HG02571 (cell line): ENCODE data around the gene COPG2.

Source experiments
- ATAC-seq: cut with Tn5 transposase; IDR thresholded peaks from one replicate; pipeline ENCODE4 v1.9.1; 2021; ENCODE audit warnings: mild to moderate bottlenecking, moderate library complexity; ENCODE audit not compliant: unreplicated experiment

COPG2 gene

GRCh38 chr7:130476297-130477150, 192.0 kb downstream of the COPG2 start:
- peak; percentile 58 for ATAC-seq

GRCh38 chr7:130475776-130476175, 192.8 kb downstream of the COPG2 start:
- no peak for ATAC-seq

- no peak for ATAC-seq
Observed at GRCh38 chr7:130473876-130474275, 194.7 kb downstream of the COPG2 start.

- no peak for ATAC-seq
Observed at GRCh38 chr7:130473289-130473688, 195.3 kb downstream of the COPG2 start.

- ATAC-seq, result no peak
Observed at GRCh38 chr7:130471974-130472373, 196.6 kb downstream of the COPG2 start.

GRCh38 chr7:130468612-130469011, 199.9 kb downstream of the COPG2 start:
- ATAC-seq, result no peak

GRCh38 chr7:130463553-130464434, 204.8 kb downstream of the COPG2 start:
- no peak for ATAC-seq

- ATAC-seq, result no peak
Observed at GRCh38 chr7:130461272-130461671, 207.3 kb downstream of the COPG2 start.

- ATAC-seq, result no peak
Observed at GRCh38 chr7:130458257-130458656, 210.3 kb downstream of the COPG2 start.
